ENCODE data around the gene NELFCD. TPM values are rescaled to one million over a fixed set of nuclear protein-coding genes. Genes with fewer than 3 reads are reported as not detected.
A peak's percentile ranks its signal among the peaks of the same experiment; 100 is the strongest.

NELFCD gene
- total RNA-seq, 4 donors from 2014 or later, result 96.6 to 129 (median 113) TPM

DNA sequence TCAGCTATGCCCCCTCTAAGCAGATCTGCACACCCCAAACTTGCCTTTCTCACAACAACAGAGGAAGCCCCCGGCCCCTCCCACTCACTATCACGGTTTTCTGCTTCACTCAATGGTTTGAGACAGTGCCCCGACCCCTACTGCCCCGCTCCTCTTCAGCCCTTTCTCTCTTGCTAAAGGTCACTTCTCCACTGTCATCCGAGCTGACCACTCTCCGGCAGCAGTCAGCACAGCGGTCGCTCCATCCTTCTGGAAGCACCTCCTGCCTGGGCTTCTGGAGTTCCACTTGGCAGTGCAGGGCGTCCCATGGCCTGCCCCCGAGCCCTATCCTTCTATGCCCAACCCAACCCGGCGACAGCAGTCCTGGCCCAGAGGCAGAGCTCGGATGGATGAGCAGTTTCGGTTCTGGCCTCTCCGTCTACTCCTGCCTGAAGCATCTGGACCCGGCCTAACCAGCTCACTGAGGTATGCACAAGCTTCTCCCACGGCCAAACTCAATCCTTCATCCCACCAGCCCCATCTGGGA, 21.9 kb downstream of the NELFCD start:
- WGBS, 2 donors, result 84 to 93% methylated on average over 17 of the region's 17 CpGs
- intact Hi-C loops (cut with DNase I), result loop anchor here (10.0 kb wide), 1 partner anchor 108 kb away; no protein-coding TSS in a partner anchor
- no peak overlapping the region for H3K4me3 ChIP-seq (replicated peaks in 1 of 3)
- TF ChIP-seq, protein P1, sequence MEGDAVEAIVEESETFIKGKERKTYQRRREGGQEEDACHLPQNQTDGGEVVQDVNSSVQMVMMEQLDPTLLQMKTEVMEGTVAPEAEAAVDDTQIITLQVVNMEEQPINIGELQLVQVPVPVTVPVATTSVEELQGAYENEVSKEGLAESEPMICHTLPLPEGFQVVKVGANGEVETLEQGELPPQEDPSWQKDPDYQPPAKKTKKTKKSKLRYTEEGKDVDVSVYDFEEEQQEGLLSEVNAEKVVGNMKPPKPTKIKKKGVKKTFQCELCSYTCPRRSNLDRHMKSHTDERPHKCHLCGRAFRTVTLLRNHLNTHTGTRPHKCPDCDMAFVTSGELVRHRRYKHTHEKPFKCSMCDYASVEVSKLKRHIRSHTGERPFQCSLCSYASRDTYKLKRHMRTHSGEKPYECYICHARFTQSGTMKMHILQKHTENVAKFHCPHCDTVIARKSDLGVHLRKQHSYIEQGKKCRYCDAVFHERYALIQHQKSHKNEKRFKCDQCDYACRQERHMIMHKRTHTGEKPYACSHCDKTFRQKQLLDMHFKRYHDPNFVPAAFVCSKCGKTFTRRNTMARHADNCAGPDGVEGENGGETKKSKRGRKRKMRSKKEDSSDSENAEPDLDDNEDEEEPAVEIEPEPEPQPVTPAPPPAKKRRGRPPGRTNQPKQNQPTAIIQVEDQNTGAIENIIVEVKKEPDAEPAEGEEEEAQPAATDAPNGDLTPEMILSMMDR (IDR thresholded peaks at IDR 0.05), result no peak
- TF ChIP-seq POLR2A (IDR thresholded peaks at IDR 0.05), result no peak
- H3K27ac ChIP-seq, result no peak overlapping the region
- no peaks in the 10 kb centered on the region for H3K9me3 ChIP-seq
- H3K36me3 ChIP-seq, result peaks cover 12 to 14% of the 10 kb centered on the region in 2 donors
- peaks cover 40 to 41% of the 10 kb centered on the region in 2 donors for H3K4me1 ChIP-seq
- no peaks in the 10 kb centered on the region for H3K27me3 ChIP-seq
- no peak for DNase-seq

GRCh38 chr20:59003836-59004492, 22.9 kb downstream of the NELFCD start:
- TF ChIP-seq, protein P1 (IDR thresholded peaks at IDR 0.05), result no peak
- no peak for TF ChIP-seq POLR2A (IDR thresholded peaks at IDR 0.05)
- Histone ChIP-seq H3K9me3 (no peaks in the 10 kb centered on the region), H3K4me3 (replicated peaks in 1 of 3) (no peak overlapping the region), H3K27ac (peak overlapping the region in 1 of 3 donors; percentile 94), H3K36me3 (peaks cover 6 to 7% of the 10 kb centered on the region in 2 donors), H3K4me1 (peaks cover 41 to 43% of the 10 kb centered on the region in 2 donors), H3K27me3 (no peaks in the 10 kb centered on the region)
- intact Hi-C loops (cut with DNase I), result loop anchor here (10.0 kb wide), 1 partner anchor 109 kb away; no protein-coding TSS in a partner anchor
- 85 to 91% methylated on average over 16 of the region's 16 CpGs for WGBS, 2 donors
- no peak for DNase-seq

DNA sequence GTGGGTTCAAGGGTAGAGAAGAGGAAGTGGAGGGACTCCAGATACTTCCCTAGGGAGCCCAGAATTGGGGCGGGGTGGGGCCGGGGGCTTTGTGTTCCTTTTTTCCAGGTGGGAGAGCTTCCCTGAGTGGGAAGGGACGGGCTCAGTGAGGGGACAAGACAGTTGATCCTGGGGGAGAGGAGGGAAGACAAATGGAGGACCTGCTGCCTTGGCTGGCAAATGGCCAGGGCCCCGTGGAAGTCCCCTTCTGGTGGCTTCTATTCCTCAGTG, 23.4 kb downstream of the NELFCD start:
- Histone ChIP-seq H3K9me3 (no peaks in the 10 kb centered on the region), H3K27me3 (no peaks in the 10 kb centered on the region), H3K27ac (peak overlapping the region in 1 of 3 donors; percentile 94), H3K36me3 (peaks cover 2 to 6% of the 10 kb centered on the region in 2 donors), H3K4me3 (replicated peaks in 1 of 3) (no peak overlapping the region), H3K4me1 (peaks cover 41 to 43% of the 10 kb centered on the region in 2 donors)
- 59 to 66% methylated on average over 4 of the region's 4 CpGs for WGBS, 2 donors
- intact Hi-C loops (cut with DNase I), result loop anchor here (10.0 kb wide), 1 partner anchor 110 kb away; no protein-coding TSS in a partner anchor
- DNase-seq, result peak in 1 of 2 donors; percentile 24
- TF ChIP-seq, protein P1 (IDR thresholded peaks at IDR 0.05), result no peak
- no peak for TF ChIP-seq POLR2A (IDR thresholded peaks at IDR 0.05)

DNA sequence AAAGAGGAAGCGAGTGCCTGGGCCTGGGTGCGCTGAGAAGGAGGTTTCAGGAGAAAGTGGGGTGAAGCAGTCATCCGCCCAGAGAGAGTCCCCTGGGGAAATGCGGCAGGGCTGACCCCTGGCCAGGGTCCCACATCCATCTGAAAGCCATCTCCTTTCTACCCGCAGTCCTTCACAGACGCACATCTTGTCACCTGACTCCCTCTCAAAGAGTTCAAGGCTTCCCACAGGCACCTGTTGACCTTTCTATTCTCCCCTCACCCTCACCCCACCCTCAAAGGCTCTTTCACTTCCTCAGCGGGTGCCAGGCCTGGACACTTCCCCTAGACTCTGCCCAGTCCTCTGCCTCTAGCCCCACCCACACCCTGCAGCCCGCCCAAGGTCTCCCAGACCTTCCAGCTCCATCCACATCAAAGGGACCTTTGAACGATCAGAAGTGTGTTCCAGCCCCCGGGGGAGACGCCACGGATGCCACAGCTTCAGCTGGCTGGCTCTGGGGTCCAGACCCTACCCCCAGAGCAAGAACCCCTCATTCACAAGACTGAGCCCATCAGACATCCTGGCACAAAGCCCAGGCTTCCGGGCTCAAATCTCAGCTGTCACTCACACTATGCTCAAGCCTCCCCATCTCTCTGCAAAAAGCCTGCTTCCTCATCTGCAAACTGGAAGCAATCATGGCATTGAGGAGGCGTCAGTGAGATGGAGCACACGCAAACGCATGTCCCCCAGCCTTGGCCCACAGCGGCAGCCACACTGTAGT, 23.9 kb downstream of the NELFCD start:
- H3K27me3 ChIP-seq, result no peaks in the 10 kb centered on the region
- WGBS, 2 donors, result 59 to 68% methylated on average over 15 to 17 of the region's 17 CpGs
- no peaks in the 10 kb centered on the region for H3K9me3 ChIP-seq
- peaks cover 0 to 6% of the 10 kb centered on the region in 2 donors for H3K36me3 ChIP-seq
- H3K4me1 ChIP-seq, result peaks cover 43 to 47% of the 10 kb centered on the region in 2 donors
- intact Hi-C loops (cut with DNase I), result loop anchor here (10.0 kb wide), 1 partner anchor 110 kb away; no protein-coding TSS in a partner anchor
- DNase-seq, result no peak
- peak overlapping the region; percentile 12 to 94 (median 73) for H3K27ac ChIP-seq
- H3K4me3 ChIP-seq (replicated peaks in 1 of 3), result peak overlapping the region in 1 of 3 donors; percentile 50
- TF ChIP-seq, protein P1 (IDR thresholded peaks at IDR 0.05), result no peak
- TF ChIP-seq POLR2A (IDR thresholded peaks at IDR 0.05), result no peak

All from thyroid gland (tissue), 4 donors.